GM21423 (cell line): ENCODE results near the gene ELF3.
A peak's percentile ranks its signal among the peaks of the same experiment; 100 is the strongest.
"Not testable (repeated sequence)": the region's sequence is repeated elsewhere in the genome, so short reads cannot be mapped to it uniquely, and the experiment has no call there.

Experiments used
- ATAC-seq: cut with Tn5 transposase; IDR thresholded peaks from one replicate; pipeline ENCODE4 v1.9.1; 2021; ENCODE audit warnings: mild to moderate bottlenecking, moderate library complexity; ENCODE audit not compliant: unreplicated experiment

The ELF3 gene

DNA sequence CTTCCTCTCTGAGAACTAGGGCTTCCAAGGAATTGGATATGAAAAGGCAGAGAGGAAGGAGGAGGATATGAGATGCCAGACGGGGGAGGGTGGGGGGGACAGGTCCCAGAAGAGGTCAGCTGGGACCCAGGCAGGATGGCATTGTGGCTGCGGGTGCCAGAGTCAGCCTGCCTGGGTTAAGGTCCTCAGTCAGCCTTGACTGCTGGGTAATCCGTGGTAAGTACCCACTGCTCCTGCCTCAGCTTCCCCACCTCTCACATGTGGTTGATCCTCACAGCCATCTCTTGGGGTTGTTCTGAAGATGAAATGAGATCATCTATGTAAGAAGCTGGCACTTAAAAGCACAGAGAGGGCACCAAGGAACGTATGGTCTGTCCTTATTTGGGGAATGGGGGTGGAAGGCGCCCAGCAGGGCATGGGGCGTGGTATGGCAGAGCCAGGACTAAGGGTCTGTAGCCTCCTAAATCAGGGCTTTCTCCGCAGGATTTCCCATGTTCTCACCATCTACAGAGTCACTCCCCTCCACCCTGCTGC is 23.8 kb downstream of the ELF3 start:
- no peak for ATAC-seq

DNA sequence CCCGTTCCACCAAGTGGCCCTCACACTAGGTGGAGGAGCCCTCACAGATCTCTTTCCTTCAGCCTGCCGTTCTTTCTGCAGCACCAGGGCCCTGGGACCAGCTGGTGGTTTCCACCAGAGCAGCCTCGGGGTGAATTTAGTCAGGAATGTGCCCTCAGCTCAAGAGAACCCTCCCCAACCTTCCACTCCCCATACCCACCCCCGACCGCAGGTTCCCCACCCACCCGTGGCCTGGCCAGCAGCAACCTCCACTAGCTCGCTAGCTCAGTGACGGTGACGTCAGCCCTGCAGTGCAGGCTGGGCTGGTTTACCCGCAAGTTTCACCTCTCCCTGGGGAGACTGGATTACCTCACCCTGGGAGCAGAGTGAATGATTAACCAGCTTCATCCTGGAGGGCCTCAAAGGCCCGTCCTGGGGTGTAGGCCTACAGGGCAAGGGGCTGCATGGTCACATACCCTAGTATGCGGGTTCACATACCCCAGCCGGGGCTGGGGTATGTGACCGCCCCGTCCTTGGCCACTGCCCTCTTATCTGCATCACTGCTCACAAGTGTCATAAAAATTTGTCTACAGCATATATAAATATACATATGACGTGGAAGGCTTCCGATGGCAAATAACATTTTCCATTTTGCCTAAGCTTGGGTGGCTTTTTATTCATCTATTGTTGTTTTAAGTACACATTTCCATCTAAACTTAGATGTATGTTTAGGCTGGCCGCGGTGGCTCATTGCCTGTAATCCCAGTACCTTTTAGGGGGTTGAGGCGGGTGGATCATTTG is 24.5 kb downstream of the ELF3 start:
- ATAC-seq: no peak

DNA sequence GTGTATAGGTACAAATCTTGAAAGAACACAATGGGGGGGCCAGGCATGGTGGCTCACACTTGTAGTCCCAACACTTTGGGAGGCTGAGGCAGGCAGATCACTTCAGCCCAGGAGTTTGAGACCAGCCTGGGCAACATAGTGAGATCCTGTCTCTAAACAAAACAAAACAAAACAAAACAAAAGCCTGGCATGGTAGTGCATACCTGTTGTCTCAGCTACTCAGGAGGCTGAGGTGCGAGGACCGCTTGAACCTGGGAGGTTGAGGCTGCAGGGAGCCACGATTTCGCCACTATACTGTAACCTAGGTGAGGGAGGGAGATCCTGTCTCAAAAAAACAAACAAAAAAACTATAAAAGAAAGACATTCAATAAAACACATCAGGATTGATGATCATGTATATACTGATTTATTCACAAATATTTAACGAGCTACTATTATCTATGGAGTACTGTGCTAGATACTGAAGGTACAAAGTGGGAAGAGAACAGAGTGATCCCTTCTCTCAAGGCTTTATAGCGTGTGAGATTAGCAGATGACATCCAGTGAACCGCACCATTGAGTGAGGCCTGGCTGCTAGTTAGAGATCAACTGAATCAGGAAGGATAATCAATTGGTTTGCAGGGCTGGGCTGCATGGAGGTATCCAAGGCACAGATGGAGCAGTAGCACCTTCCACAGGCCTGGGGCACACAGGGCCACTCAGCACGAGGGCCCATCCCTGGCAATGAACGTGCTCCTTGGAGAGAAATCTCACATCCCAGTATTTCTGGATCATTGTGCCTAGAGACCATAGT is 26.4 kb downstream of the ELF3 start:
- no peak for ATAC-seq

DNA sequence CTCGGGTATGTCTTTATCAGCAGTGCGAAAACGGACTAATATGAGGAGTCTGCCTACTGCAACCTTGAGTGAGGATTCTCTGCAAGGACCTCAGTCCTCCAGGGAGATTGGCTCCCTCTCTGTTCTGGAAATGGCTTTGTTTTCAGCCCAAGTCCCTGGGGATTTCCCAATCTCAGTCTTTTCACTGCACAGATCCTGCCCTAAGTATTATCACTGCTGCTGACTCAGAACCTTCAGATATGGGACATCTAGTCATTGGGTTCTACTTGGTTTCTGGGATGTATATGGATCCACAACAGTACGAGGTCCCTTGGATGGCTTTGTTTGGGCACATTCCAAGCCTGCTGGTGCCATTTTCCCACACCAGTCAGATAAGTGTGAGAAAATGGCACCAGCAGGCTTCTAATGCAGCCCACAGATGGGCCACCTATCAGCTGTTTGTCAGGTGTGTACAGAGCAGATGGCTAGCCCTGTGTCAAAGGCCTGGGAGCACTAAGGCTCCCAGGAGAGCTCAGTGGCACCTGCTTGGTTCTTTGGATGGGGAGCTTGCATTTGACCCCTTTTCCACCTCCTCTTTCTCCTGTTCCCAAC is 27.4 kb downstream of the ELF3 start:
- ATAC-seq: no peak

DNA sequence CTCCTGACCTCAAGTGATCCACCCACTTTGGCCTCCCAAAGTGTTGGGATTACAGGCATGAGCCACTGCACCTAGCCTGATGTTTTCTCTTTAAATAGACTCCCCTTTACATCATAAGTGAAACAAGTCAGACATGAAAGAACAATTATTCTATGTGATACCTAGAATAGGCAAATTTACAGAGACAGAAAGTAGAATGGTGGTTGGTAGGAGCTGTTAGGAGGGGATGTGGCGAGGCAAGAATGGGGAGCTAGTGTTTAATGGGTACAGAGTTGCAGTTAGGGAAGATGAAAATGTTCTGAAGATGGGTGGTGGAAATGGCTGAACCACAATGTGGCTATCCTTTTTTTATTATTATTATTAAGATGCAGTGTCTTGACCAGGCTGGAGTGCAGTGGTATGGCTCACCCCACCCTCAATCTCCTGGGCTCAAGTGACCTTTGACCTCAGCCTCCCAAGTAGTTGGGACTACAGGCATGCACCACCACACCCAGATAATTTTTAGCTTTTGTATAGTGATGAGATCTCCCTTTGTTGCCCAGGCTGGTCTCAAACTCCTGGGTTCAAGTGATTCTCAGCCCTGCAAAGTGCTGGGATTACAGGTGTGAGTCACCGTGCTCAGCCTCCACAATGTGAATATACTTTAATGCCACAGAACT is 28.4 kb downstream of the ELF3 start:
- ATAC-seq: peak; percentile 46

DNA sequence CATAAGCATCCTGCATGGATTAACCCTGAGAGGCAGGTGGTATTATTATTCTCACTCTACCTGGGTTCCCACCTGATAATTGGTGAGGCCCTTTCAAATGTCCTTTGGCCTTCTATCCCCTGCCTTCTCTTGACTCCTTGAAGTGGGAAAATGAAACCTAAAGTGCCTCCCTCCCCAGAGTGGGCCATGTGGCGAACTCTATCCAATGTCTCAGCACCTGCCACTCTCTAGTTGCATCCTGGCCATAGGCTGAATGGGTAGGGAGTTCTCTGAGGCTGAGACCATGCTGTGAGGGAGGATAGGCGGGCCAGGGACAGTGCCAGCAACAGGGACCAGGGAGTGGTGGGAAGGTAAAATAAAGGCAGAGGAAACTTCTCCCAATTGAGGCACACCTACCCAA is 35.3 kb downstream of the ELF3 start:
- ATAC-seq: no peak

DNA sequence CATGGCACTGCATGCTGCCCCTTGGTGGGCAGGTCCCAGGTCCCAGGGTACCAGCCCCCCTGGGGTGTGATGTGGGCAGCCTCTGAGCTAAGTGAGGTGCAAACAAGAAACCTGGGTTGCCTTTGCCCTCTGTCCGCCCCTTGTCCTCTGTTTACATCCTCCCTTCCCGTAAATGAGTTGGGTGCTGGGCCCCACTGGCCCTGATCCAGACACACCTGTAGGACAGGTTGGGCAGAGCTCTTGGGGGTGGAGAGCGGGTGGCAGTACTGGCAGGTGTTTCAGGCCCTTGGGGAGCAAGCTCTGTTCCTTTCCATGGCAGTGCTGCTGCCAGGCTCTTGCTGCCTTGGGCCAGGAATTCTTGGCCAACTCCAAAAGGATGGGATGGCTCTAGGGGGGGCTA is 35.8 kb downstream of the ELF3 start:
- no peak for ATAC-seq

DNA sequence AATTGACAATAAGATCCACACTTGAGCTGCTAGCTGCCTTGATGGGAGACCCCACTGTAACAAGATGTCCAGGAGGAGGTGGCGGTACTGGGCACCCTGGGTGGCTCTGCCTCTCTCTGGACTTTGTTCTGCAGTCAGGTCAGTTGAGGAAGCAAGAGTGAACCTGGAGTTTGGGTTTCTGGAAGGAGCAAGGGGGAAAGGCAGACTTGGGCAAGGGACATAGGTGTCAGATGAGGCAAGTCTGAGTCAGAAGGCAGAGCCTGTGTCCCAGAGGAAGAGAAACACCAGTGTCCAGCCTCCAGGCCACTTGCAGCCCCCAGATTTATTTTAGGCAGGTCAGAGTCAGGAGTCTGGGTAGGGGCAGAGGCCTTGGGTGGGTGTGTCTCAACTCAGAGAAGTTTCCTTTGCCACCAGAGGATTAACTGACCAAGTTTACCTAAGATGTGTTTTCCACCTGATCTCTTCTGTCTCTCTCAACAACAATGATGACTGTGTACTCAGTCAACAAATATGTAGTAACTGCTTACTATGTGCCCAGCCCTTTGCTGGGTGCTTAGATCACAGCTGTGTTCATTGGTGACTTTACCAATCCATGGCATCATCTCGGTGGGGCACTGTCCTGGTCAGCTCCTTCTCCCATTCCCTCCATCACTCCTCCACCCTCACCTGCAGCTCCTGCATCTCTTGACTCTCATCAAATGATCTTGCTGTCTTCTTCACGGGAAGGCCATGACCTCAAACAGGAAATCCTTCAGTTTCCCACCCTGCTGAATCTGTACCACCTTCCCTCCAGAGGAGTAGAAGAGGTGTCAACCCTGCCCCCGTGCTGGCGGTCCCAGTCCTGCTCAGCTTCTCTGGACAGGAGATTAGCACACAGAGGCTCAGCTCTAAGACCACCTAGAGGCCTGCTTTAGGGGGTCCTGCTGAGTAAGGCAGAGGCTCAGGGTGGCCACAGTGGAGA is 36.6 kb downstream of the ELF3 start:
- ATAC-seq: no peak

DNA sequence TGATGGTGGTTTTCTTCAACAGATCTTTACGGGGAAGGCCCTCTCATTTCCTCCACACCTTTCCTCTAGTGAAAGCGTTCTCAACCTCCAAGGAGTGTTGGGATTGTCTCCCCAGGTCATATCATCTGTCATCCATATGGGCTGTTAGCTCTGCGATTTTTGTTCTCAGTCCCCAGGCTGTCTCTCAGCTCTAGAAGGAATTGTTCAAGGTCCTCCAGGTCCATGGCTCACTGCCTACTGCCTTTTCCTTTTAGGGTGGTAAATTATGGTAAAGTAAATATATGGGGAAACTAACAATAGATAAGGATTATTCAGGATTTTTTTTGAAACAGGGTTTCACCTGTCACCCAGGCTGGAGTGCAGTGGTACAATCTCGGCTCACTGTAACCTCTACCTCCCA is 37.6 kb downstream of the ELF3 start:
- ATAC-seq: no peak

DNA sequence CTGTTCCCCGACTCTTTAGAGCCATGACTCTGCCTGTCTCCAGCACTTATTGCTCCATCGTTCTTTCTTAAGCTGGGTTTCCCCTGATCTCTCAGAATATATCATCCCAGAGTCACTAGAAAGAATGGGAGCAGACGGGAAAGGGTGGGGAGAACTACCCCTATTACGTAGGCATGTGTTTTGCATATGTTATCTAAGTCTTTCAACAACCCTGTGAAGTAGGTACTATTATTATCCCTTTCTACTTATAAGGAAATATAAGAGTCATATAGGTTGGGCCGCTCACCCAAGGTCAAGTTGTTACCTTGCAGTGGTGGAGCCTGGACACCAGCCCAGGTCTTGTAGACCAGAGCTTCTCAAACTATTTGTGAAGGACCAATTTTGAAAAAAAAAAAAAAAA is 38.7 kb downstream of the ELF3 start:
- ATAC-seq: no peak

DNA sequence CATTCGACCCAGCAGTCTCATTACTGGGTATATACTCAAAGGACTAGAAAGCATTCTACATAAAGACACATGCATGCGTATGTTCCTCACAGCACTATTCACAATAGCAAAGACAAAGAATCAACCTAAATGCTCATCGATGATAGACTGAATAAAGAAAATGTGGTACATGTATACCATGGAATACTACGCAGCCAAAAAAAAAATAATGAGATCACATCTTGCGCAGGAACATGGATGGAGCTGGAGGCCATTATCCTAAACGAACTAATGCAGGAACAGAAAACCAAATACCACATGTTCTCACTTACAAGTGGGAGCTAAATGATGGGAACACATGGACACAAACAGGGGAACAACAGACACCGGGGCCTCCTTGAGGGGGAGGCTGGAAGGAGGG is 43.7 kb downstream of the ELF3 start:
- no peak for ATAC-seq

DNA sequence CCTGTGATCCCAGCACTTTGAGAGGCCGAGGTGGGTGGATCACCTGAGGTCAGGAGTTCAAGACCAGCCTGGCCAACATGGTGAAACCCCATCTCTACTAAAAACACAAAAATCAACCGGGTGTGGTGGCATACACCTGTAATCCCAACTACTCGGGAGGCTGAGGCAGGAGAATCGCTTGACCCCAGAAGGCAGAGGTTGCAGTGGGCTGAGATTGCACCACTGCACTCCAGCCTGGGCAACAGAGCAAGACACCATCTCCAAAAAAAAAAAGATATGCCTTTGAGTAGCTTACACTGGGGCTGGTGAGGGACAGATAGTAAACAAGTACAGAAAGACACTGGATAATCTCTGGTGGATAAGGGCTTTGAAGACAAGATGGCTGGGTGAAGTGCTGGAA is 44.3 kb downstream of the ELF3 start:
- ATAC-seq: not testable (repeated sequence)

DNA sequence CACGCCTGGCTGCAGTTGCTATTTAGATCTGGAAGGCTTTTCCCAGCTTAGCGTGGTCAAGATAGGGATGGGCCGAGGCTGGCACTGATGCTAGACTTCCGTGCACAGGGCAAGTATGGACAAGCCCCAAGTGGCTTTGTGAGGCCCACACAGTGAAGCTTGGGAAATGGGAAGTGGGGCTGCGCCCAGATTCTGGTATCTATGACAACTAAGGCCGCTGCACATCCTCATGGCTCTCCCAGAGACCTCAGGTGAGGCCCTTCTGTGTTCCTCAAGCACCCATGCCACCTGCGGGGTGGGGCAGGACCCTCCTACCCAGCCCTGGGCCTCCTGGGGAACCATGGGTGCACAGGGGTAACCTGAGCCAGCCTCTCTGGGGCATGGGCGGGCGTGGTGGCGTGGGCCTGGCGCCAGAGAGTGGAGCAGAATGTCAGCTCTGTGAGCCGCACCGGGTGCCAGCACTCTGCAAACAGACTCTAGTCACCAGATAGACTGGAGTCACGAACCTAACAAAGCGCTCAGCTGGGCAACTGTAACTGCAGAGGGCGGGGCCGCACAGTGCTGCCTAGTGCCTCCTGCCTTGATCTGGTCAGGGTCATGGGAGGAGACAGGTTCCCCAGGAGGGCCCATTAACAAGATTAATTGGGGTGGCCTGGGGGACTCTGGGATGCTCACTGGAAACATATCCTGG is 46.4 kb downstream of the ELF3 start:
- ATAC-seq: no peak

DNA sequence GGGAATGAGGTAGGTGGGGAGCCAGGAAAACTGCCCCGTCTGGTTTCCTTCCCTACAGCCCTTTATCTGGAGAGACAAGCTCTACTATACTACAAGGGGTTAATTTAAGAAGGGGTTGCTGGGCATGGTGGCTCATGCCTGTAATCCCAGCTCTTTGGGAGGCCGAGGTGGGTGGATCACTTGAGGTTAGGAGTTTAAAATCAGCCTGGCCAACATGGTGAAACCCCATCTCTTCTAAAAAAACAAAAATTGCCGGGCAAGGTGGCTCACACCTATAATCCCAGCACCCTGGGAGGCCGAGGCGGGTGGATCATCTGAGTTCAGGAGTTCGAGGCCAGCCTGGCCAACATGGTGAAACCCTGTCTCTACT is 46.9 kb downstream of the ELF3 start:
- ATAC-seq: not testable (repeated sequence)

DNA sequence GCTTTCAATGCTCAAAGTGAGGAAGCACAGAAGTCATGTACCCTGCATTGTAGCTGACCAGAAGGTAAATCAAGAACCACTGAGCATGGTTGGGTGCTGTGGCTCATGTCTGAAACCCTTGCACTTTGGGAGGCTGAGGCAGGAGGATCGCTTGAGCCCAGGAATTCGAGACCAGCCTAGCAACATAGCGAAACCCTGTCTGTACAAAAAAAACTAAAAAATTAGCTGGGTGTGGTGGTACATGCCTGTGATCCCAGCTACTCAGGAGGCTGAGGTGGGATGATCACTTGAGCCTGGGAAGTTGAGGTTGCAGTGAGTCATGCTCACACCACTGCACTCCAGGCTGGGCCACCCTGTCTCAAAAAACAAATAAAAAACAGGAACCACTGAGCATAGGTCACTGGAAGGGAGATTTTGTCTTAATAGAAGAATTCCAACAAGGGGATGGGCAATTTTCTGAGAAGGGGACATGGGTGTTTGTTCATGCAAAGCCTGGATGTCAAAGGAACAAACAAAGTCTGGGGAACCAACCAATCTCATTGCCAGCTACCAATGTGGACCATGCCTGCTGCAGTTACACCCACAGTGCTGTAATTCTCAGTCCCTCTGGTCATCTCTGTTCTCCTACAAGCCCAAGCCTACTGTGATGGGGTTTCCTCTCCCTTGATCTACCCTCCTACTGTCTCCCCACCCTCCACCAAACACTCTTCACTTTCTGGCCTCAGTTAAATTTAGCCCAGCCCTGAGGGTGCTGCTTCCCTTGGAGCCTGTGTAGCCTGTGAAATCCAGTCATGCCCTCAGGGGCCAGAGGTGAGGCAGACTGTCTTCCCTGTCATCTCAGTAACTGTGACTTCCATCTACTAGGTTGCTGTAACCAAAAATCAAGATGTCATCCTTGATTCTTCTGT is 47.9 kb downstream of the ELF3 start:
- no peak for ATAC-seq

DNA sequence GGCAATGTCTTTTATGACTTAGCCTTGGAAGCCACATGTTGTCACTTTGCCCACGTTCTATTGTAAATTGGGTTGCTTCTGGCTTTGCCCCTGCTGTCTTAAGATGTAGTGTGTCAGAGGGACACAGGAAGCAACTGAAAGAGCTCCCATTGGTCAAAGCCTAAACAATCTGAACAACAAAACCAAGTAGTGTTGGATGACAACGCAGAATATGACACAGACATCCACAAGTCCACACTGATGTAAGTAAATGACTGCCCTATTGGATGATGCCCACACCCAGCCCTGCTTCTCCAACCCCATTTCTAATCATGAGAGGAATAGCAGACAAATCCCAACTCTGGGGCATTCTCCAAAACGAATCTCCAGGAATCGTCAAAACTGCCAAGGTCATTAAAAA is 50.7 kb downstream of the ELF3 start:
- ATAC-seq: no peak

DNA sequence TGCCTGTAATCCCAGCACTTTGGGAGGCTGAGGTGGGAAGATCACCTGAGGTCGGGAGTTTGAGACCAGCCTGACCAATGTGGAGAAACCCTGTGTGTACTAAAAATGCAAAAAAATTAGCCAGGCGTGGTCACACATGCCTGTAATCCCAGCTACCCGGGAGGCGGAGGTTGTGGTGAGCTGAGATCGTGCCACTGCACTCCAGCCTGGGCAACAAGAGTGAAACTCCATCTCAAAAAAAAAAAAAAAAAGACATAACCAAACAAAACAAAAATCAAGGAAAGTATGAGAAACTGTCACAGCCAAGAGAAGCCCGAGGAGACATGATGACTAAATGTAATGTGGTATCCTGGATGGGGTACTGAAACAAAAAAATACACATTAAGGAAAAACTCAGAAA is 51.4 kb downstream of the ELF3 start:
- not testable (repeated sequence) for ATAC-seq

DNA sequence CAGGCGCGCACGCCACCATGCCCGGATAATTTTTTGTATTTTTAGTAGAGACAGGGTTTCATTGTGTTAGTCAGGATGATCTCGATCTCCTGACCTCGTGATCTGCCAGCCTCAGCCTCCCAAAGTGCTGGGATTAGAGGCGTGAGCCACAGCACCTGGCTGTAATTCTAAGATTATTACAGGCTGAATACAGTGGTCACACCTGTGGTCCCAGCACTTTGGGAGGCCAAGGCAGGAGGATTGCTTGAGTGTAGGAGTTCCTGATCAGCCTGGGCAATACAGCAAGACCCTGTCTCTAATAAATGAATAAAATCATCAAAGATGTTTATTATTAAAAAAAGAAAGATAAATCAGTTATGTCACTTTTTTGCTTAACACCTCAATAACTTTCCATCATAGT is 52.2 kb downstream of the ELF3 start:
- not testable (repeated sequence) for ATAC-seq

DNA sequence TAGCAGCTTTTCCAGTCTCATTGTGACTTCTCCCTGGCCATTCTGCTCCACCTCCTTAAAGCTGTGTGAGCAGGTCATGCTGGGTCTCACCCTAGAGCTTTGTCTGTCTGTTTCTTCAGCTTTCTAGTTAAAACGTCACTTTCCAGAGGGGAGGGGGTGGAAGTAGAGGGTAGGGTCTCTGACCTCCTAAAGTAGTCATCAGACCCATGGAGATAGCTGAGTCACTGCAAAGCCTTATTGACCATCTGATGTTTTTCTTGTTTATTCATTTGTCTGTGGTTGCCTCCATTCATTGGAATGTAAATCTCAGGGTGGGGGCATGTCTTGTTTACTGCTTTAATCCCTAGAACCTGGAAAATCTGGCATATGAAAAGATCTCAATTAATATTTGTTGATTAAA is 52.7 kb downstream of the ELF3 start:
- ATAC-seq: no peak
